Glomerular visceral epithelial cell (primary cell): ENCODE measurements around the gene MALAT1.
"Not testable (repeated sequence)": the region's sequence is repeated elsewhere in the genome, so short reads cannot be mapped to it uniquely, and the experiment has no call there.

Experiments used
- DNase-seq: peaks from one replicate; pipeline ENCODE4 v3.0.0-alpha.2; 2016; ENCODE audit errors: extremely low spot score

Gene MALAT1

GRCh38 chr11:65522718-65523630 lies 24.1 kb downstream of the MALAT1 start:
- DNase-seq, result peak; percentile 47

- not testable (repeated sequence) for DNase-seq
These were observed 24.8 kb downstream of the MALAT1 start for GRCh38 chr11:65523631-65523968.

- peak; percentile 27 for DNase-seq
These were observed 25.3 kb downstream of the MALAT1 start for GRCh38 chr11:65524014-65524740.

GRCh38 chr11:65524741-65525545 lies 26.1 kb downstream of the MALAT1 start, which contains the start of gene SCYL1:
Gene SCYL1, plus strand, starts transcription at chr11:65525083. Its CDS starts 71 bp downstream, at chr11:65525154.
- DNase-seq, result peak; percentile 86

- no peak for DNase-seq
These were observed 27.0 kb downstream of the MALAT1 start for GRCh38 chr11:65525546-65526480.

- no peak for DNase-seq
These were observed 27.9 kb downstream of the MALAT1 start for GRCh38 chr11:65526744-65527143.

- no peak for DNase-seq
These were observed 30.0 kb downstream of the MALAT1 start for GRCh38 chr11:65528819-65529350.

GRCh38 chr11:65529475-65530156 lies 30.8 kb downstream of the MALAT1 start:
- no peak for DNase-seq

GRCh38 chr11:65530157-65530496 lies 31.3 kb downstream of the MALAT1 start:
- no peak for DNase-seq

- no peak for DNase-seq
These were observed 33.7 kb downstream of the MALAT1 start for GRCh38 chr11:65532388-65533064.

- no peak for DNase-seq
These were observed 36.3 kb downstream of the MALAT1 start for GRCh38 chr11:65535102-65535501.

GRCh38 chr11:65536412-65537295 lies 37.8 kb downstream of the MALAT1 start:
- no peak for DNase-seq

GRCh38 chr11:65537296-65537597 lies 38.4 kb downstream of the MALAT1 start:
- no peak for DNase-seq

GRCh38 chr11:65537620-65538231 lies 38.9 kb downstream of the MALAT1 start:
- no peak for DNase-seq

GRCh38 chr11:65538232-65538914 lies 39.5 kb downstream of the MALAT1 start:
- DNase-seq, result no peak

GRCh38 chr11:65538915-65539743 lies 40.3 kb downstream of the MALAT1 start:
- DNase-seq, result no peak

GRCh38 chr11:65539744-65540289 lies 41.0 kb downstream of the MALAT1 start:
- no peak for DNase-seq
